Measurements from ENCODE around the gene RAF1. TPM values are rescaled to one million over a fixed set of nuclear protein-coding genes. Genes with fewer than 3 reads are reported as not detected.

The RAF1 gene
- polyA plus RNA-seq, 2 of the 4 experiments (the other 2 are of a cell fraction): 56.2 to 94.6 TPM

DNA sequence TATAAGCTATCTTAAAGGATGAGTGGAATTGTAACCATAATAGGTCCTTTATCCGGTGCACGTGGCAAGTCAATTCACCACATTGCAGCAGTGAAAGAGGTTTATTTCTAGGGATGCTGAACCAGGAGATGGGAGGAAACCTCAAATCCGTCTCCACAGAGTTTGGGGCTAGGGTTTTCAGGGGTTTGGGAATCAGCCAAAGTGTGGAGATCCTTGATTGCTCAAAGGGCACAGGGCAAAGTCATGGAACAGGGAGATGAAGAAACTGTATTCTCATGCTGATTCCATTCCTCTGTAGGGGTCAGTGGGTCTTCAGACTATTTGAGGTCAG is 7.2 kb upstream of the RAF1 start (continued):
- TF ChIP-seq BCL3 (IDR thresholded peaks at IDR 0.05) (no peak), E2F6 (IDR thresholded peaks at IDR 0.05; ENCODE audit: borderline replicate concordance, low read depth) (no peak), POLR2A (IDR thresholded peaks at IDR 0.05; ENCODE audit: low read length) (no peak), POLR2AphosphoS2 (conservative IDR thresholded peaks at IDR 0.05; ENCODE audit: low read length) (no peak), ZSCAN20 (CRISPR knock-in tag; IDR thresholded peaks at IDR 0.05) (no peak), MAZ (IDR thresholded peaks at IDR 0.05; ENCODE audit: borderline replicate concordance, low read depth, low read length) (no peak), ATOH8 (CRISPR knock-in tag; IDR thresholded peaks at IDR 0.05; ENCODE audit: low read depth) (no peak)

DNA sequence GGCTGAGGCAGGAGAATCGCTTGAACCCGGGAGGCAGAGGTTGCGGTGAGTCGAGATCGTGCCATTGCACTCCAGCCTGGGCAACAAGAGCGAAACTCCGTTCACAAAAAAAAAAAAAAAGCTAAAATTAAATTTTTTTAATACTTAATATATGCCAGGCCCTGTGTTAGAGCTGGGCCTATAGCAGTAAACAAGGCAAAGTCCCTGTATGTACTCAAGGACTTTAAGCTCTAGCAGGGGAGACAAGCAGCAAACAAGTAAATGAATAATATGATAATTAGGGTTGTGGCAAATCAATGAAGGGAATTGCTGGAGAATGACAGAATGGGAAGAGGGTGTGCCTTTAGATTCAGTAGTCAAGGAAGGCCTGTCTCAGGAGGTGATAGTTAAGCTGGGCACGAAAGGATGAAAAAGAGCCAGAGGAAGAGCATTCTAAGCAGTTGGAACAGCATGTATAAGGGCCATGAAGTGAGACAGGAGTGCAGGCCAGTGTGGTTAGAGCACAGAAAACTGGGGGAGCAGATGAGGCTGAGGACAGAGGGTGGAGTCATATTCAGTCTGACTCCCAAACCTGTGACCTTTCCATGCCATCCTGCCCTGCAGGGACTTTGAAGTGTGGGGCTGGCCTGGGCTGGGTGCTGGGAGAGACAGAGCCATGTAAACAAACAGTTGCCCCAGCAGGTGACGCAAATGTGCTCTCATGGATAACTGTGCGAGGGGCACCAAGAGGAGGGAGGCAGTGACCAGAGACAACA is 6.6 kb upstream of the RAF1 start:
- ChIA-PET POLR2A (no interaction called here), CTCF (interaction anchor here (0.6 to 2.1 kb wide), 4 partner anchors 10 to 107 kb away, joined by 3 to 6 read pairs (median 3); no protein-coding TSS in a partner anchor)
- peak; percentile 33 to 53; a peak in 5 of 6 replicates for ATAC-seq
- no peak overlapping the region for H3K27ac ChIP-seq
- no peak overlapping the region for H3K4me3 ChIP-seq
- WGBS (ENCODE audit: missing lambda C conversion rate): 86% methylated on average over 10 of the region's 10 CpGs
- peak overlapping the region; percentile 21; the same call in 1 of the 3 replicates for H3K4me2 ChIP-seq
- TF ChIP-seq CBX8 (IDR thresholded peaks at IDR 0.05) (no peak), HMGXB4 (CRISPR knock-in tag; IDR thresholded peaks at IDR 0.05; ENCODE audit: borderline replicate concordance) (no peak), ZC3H11A (IDR thresholded peaks at IDR 0.05) (no peak), USF2 (IDR thresholded peaks at IDR 0.05) (no peak), CBX2 (IDR thresholded peaks at IDR 0.05; ENCODE audit: borderline replicate concordance, low read depth) (no peak)
- no peaks in the 10 kb centered on the region for H3K9me3 ChIP-seq
- FAIRE-seq: no peak
- H3K4me1 ChIP-seq: peaks cover 7% of the 10 kb centered on the region; the same call in 1 of the 3 replicates
- no peak for DNase-seq (ENCODE audit: low read depth in 1 of 2, low spot score in 1 of 2)

DNA sequence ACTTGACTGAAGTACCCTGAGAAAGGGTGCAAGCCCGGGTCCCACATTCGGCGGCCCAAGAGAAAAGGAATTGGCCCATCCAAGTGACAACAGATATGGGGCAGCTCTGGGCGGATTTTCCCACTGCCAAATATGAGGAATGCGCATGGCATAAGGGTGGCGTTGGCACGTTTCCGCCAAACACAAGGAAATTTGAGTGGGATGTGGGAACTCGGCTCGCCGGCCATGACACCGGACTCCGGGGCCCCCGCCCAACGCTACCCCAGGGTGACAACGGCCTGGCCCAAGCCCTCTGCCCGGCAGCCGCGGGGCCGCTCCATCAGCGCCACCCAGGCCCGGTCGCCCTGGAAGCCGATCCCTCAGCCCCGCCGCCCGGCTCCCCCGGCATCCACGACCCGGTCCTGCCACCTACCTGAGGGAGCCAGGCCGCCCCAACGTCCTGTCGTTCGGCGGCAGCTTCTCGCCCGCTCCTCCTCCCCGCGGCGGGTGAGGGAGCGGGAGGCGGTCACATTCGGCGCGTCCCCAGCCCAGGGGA is 449 bp downstream of the RAF1 start:
- ChIA-PET CTCF (interaction anchor here (1.5 to 1.6 kb wide), 2 partner anchors 57 to 59 kb away, joined by 4 to 5 read pairs; no protein-coding TSS in a partner anchor), POLR2A (interaction anchor here (1.0 to 1.7 kb wide), 14 partner anchors 12 to 147 kb away, joined by 3 to 13 read pairs (median 4); no protein-coding TSS in a partner anchor)
- DNase-seq (ENCODE audit: low read depth in 1 of 2, low spot score in 1 of 2) (peak; percentile 17 to 49), ATAC-seq (peak; percentile 81 to 82), FAIRE-seq (no peak)
- Histone ChIP-seq H3K4me2 (peak overlapping the region; percentile 90), H3K4me3 (peak overlapping the region; percentile 85), H3K9me3 (no peaks in the 10 kb centered on the region), H3K4me1 (peaks cover 22% of the 10 kb centered on the region; the same call in 2 of the 3 replicates), H3K27ac (peak overlapping the region; percentile 97 to 98)
- WGBS (ENCODE audit: missing lambda C conversion rate): 1% methylated on average over 22 of the region's 45 CpGs
- TF ChIP-seq PHF8 (IDR thresholded peaks at IDR 0.05; ENCODE audit: borderline replicate concordance, low read depth): peak; percentile 88
- no peak for TF ChIP-seq ZFP36 (IDR thresholded peaks at IDR 0.05; ENCODE audit: borderline replicate concordance, partially characterized antibody)

All from A549 (cell line).